GM21528 (cell line): Measurements from ENCODE around the gene RPL31.

Experiments
- ATAC-seq: cut with Tn5 transposase; IDR thresholded peaks from one replicate; pipeline ENCODE4 v1.9.1; 2021; ENCODE audit warnings: mild to moderate bottlenecking, moderate library complexity; ENCODE audit not compliant: unreplicated experiment, low FRiP score

RPL31 gene

GRCh38 chr2:100992262-100992661 lies 9.8 kb upstream of the RPL31 start:
- ATAC-seq: no peak

GRCh38 chr2:100993294-100993693 lies 8.8 kb upstream of the RPL31 start:
- ATAC-seq: no peak

- ATAC-seq: no peak
Measured at GRCh38 chr2:100995309-100996075, 6.6 kb upstream of the RPL31 start.

- ATAC-seq: no peak
Measured at GRCh38 chr2:100997509-100998234, 4.4 kb upstream of the RPL31 start.

- ATAC-seq: no peak
Measured at GRCh38 chr2:100998235-100998573, 3.9 kb upstream of the RPL31 start.

- no peak for ATAC-seq
Measured at GRCh38 chr2:100999995-101000394, 2.1 kb upstream of the RPL31 start.

GRCh38 chr2:101002562-101003277 lies 631 bp downstream of the RPL31 start:
- ATAC-seq: no peak

GRCh38 chr2:101003278-101003775 lies 1.2 kb downstream of the RPL31 start:
- no peak for ATAC-seq

GRCh38 chr2:101004620-101005325 lies 2.7 kb downstream of the RPL31 start:
- no peak for ATAC-seq

GRCh38 chr2:101006065-101006715 lies 4.1 kb downstream of the RPL31 start:
- no peak for ATAC-seq

- no peak for ATAC-seq
Measured at GRCh38 chr2:101007415-101008345, 5.6 kb downstream of the RPL31 start.

- ATAC-seq: no peak
Measured at GRCh38 chr2:101011152-101011551, 9.1 kb downstream of the RPL31 start.

GRCh38 chr2:101012054-101012705 lies 10.1 kb downstream of the RPL31 start:
- ATAC-seq: peak; percentile 80

- no peak for ATAC-seq
Measured at GRCh38 chr2:101012706-101013181, 10.7 kb downstream of the RPL31 start.

GRCh38 chr2:101014264-101014857 lies 12.3 kb downstream of the RPL31 start:
- no peak for ATAC-seq

- ATAC-seq: no peak
Measured at GRCh38 chr2:101017371-101017770, 15.3 kb downstream of the RPL31 start.

- no peak for ATAC-seq
Measured at GRCh38 chr2:101018934-101019333, 16.8 kb downstream of the RPL31 start.

GRCh38 chr2:101022221-101022620 lies 20.1 kb downstream of the RPL31 start:
- no peak for ATAC-seq
